ENCODE measurements around the gene MAPK7.

The MAPK7 gene

DNA sequence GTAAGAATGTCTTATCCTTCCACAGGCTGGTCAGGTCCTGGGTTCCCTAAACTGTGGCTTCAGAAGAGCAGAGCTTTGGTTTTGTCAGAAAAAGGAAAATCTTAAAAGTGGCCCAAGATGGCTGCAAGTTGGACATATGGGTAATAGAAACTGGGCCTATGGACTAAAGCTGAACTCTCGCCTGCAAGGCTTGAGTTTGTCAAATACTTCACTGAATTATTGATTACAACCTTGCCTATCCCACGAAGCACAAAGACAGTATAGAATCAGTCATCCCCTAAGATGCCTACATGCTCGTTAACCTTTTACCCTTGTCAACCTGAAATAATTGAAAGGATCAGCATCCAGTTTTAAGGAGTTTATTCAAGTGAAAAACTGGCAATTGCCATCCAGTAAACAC is 53.4 kb downstream of the MAPK7 start:
- DNase-seq = no peak
- H3K9me3 ChIP-seq (ENCODE audit: severe bottlenecking) = no peaks in the 10 kb centered on the region
- TF ChIP-seq, protein P1, sequence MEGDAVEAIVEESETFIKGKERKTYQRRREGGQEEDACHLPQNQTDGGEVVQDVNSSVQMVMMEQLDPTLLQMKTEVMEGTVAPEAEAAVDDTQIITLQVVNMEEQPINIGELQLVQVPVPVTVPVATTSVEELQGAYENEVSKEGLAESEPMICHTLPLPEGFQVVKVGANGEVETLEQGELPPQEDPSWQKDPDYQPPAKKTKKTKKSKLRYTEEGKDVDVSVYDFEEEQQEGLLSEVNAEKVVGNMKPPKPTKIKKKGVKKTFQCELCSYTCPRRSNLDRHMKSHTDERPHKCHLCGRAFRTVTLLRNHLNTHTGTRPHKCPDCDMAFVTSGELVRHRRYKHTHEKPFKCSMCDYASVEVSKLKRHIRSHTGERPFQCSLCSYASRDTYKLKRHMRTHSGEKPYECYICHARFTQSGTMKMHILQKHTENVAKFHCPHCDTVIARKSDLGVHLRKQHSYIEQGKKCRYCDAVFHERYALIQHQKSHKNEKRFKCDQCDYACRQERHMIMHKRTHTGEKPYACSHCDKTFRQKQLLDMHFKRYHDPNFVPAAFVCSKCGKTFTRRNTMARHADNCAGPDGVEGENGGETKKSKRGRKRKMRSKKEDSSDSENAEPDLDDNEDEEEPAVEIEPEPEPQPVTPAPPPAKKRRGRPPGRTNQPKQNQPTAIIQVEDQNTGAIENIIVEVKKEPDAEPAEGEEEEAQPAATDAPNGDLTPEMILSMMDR (IDR thresholded peaks at IDR 0.05; ENCODE audit: low read depth, low read length) = no peak
- no peak overlapping the region for H3K27ac ChIP-seq
- no peaks in the 10 kb centered on the region for H3K27me3 ChIP-seq (ENCODE audit: insufficient read depth, low read depth, severe bottlenecking)
- H3K36me3 ChIP-seq = no peaks in the 10 kb centered on the region
- H3K4me3 ChIP-seq (ENCODE audit: low read depth, low read length) = no peak overlapping the region
